GM13976 (cell line): Measurements from ENCODE around the gene MRPS12.
"Not testable (repeated sequence)": the region's sequence is repeated elsewhere in the genome, so short reads cannot be mapped to it uniquely, and the experiment has no call there.

Experiments
- DNase-seq: peaks from one replicate; pipeline ENCODE4 v3.0.0; 2012; ENCODE audit warnings: low spot score
- in situ Hi-C: fragments of 300-500 bp; cut with MboI; formaldehyde crosslinking; loops from one replicate; pipeline ENCODE4 v1.12.0; 2022; ENCODE audit warnings: low sequenced_read_pairs, mixed read lengths, inconsistent platforms; ENCODE audit not compliant: unreplicated experiment
- TF ChIP-seq, protein P1 (sequence below): IDR thresholded peaks from 2 replicates; pipeline ENCODE4 v1.5.1; 2012; ENCODE audit warnings: borderline replicate concordance, mild to moderate bottlenecking; ENCODE audit not compliant: insufficient read depth; ENCODE audit errors: extremely low read depth, missing control alignments, control extremely low read depth

The MRPS12 gene

GRCh38 chr19:38930776-38931520 is at the start of gene MRPS12:
Gene MRPS12, plus strand, starts transcription at chr19:38930944. Its CDS starts 351 bp downstream, at chr19:38931295.
- DNase-seq, result peak; percentile 99
- TF ChIP-seq, protein P1, sequence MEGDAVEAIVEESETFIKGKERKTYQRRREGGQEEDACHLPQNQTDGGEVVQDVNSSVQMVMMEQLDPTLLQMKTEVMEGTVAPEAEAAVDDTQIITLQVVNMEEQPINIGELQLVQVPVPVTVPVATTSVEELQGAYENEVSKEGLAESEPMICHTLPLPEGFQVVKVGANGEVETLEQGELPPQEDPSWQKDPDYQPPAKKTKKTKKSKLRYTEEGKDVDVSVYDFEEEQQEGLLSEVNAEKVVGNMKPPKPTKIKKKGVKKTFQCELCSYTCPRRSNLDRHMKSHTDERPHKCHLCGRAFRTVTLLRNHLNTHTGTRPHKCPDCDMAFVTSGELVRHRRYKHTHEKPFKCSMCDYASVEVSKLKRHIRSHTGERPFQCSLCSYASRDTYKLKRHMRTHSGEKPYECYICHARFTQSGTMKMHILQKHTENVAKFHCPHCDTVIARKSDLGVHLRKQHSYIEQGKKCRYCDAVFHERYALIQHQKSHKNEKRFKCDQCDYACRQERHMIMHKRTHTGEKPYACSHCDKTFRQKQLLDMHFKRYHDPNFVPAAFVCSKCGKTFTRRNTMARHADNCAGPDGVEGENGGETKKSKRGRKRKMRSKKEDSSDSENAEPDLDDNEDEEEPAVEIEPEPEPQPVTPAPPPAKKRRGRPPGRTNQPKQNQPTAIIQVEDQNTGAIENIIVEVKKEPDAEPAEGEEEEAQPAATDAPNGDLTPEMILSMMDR, result no peak
- in situ Hi-C loops, result no loop called here

GRCh38 chr19:38883286-38883685 is 47.5 kb upstream of the MRPS12 start:
- in situ Hi-C loops, result no loop called here
- TF ChIP-seq, protein P1, result no peak
- DNase-seq, result no peak

DNA sequence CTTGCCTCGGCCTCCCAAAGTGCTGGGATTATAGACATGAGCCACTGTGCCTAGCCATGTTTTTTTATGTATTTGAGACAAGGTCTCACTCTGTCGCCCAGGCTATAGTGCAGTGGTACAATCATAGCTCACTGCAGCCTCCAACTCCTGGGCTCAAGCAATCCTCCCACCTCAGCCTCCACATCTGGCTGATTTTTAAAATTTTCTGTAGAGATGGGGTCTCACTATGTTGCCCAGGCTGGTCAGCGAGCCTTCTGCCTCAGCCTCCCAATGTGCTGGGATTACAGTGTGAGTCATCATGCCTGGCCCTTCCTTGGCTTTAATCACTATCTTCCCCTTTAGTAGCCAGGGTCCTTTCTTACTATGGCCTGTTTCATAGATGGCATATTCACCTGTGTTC is 46.1 kb upstream of the MRPS12 start:
- not testable (repeated sequence) for DNase-seq

DNA sequence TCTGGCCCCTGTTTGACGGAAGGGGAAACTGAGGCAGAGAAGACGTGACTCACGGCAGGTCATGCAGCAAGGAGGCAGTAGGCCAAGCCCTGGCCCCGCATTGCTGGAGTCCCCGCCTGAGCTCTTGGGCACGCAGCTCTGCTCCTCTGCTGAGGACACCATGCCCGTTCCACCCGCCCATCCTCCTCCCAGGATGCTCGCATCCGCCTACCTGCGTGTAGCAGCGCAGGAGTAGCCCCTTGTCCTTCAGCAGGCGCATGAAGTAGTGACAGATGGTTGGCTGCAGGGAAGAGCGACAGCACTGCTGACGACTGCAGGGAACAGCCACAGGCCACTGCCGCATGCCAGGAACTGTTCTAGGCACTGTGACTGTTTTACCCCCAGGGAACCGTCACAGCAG is 41.9 kb upstream of the MRPS12 start:
- TF ChIP-seq, protein P1, result no peak
- in situ Hi-C loops, result no loop called here
- DNase-seq, result no peak

More for the DNA sequence above, 46.1 kb upstream of the MRPS12 start:
- in situ Hi-C loops, result not testable (repeated sequence)

DNA sequence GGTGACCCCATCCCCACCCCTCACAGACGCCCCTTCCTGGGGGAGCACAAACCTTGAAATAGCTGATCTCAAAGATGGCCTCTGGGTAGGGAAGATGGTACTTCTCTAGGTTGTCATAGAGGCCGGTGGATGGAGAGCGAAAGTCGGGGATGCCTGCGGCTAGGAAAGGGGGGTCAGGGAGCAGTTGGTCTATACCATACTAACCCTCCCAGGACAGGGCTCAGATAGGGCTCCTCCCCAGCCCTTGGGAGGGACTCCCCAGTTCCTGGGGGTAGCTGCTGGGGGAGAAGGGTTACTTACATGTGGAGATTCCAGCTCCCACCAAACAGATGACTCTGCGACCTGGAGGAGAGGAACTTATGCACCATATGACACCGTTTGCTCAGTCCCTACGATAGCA is 40.9 kb upstream of the MRPS12 start:
- in situ Hi-C loops, result no loop called here
- TF ChIP-seq, protein P1, result no peak
- no peak for DNase-seq

DNA sequence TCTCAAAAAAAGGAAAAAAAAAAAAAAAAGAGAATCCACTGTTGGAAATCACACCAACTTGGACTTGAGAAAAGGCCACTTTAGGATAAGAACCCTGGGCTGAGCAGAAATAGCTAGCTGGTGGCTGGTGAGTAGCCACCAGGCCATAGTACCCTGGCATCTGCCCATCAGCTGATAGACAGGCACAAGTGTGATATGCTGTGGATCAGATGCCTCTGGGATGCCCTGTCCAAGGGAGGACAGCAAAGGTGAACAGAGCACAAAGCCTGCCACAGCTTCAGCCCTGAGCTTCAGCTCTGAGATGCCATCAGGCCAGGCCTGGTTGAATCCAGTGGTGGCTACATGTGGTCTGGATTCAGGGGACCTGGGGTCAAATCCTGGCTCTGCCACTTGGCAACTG is 40.1 kb upstream of the MRPS12 start:
- in situ Hi-C loops, result no loop called here
- TF ChIP-seq, protein P1, result no peak

DNA sequence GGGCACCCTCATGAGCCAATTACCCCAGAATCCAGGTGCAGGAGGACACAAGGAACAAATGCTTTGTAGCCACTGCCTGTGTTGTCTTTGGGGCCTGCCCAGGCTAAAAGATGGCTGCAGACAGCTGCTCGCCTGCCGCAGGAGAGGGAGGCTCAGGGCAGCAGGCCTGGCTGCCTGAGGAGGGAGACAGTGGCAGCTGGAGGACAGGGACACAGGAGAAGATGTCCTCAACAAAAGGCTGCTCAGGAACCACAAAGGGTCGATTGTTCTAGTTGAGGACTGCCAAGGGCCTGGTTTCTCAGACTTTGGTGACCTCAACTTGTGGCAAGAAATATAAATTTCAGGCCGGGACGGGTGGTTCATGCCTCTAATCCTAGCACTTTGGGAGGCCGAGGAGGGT is 39.0 kb upstream of the MRPS12 start:
- in situ Hi-C loops, result no loop called here
- TF ChIP-seq, protein P1, result no peak
- DNase-seq, result no peak

More for the DNA sequence above, 40.1 kb upstream of the MRPS12 start:
- no peak for DNase-seq
